Bronchial epithelial cell (primary cell): Measurements from ENCODE around the gene COASY. TPM values are rescaled to one million over a fixed set of nuclear protein-coding genes. Genes with fewer than 3 reads are reported as not detected.
"Not testable (repeated sequence)": the region's sequence is repeated elsewhere in the genome, so short reads cannot be mapped to it uniquely, and the experiment has no call there.

Experiments
- DNase-seq: peaks from one replicate; pipeline ENCODE4 v3.0.0-alpha.2; 2010; ENCODE audit warnings: low read depth
- FAIRE-seq: peaks from 2 replicates; lab custom pipeline; 2011; peaks lifted over from hg19 to GRCh38; lab: Jason Lieb, UNC
- H3K27me3 ChIP-seq: 2 replicates; pipeline ENCODE4 v1.5.1; 2011; ENCODE audit warnings: low read length; ENCODE audit not compliant: control insufficient read depth, insufficient read depth
- H3K36me3 ChIP-seq: 2 replicates; pipeline ENCODE4 v1.5.1; 2011; ENCODE audit warnings: low read length; ENCODE audit not compliant: control insufficient read depth, insufficient read depth
- H3K4me3 ChIP-seq: 2 replicates; pipeline ENCODE4 v1.5.1; 2011; ENCODE audit warnings: mild to moderate bottlenecking, low read depth, low read length, control low read depth
- total RNA-seq: library from RNA; depleted of rRNA; stranded (reverse); fragments of >200 nt; gene quantifications from 2 replicates; pipeline ENCODE4 v1.2.1, GENCODE V29; 2014
- TF ChIP-seq, protein P1 (sequence below): IDR thresholded peaks from 2 replicates; pipeline ENCODE4 v1.5.1; 2011; ENCODE audit warnings: mild to moderate bottlenecking, moderate library complexity, low read length, control low read depth, inconsistent platforms; ENCODE audit not compliant: insufficient read depth, severe bottlenecking

The COASY gene
- total RNA-seq, 1 donor from 2014 or later = 9.0 TPM

DNA sequence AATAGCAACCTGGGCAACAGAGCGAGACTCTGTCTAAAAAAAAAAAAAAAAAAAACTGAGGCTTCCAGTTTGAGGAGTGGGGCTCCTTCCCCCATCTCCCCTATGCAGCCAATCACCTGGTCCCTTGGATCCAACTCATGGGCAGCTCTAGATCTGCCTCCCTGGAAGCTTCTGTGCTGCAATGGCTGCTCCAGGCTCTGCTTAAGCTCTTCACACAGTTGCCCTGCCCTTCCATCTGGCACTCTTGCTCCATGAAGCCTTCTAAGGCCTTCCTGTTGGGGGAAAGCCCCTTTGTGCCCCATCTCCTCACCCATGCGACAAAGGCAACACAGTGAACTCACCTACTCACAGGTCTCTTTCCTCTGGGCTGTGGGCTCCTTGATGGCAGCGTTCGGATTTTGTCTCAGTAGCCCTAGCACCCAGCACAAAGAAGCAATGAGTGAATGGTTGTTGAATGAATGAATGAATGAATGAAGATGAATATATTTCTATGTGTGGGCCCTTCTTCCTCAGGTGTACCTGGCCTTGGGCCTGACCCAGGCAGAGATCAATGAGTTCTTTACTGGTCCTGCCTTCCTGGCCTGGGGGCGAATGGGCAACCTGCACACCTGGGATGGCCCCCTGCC is 24.0 kb upstream of the COASY start:
- no peak for FAIRE-seq
- TF ChIP-seq, protein P1, sequence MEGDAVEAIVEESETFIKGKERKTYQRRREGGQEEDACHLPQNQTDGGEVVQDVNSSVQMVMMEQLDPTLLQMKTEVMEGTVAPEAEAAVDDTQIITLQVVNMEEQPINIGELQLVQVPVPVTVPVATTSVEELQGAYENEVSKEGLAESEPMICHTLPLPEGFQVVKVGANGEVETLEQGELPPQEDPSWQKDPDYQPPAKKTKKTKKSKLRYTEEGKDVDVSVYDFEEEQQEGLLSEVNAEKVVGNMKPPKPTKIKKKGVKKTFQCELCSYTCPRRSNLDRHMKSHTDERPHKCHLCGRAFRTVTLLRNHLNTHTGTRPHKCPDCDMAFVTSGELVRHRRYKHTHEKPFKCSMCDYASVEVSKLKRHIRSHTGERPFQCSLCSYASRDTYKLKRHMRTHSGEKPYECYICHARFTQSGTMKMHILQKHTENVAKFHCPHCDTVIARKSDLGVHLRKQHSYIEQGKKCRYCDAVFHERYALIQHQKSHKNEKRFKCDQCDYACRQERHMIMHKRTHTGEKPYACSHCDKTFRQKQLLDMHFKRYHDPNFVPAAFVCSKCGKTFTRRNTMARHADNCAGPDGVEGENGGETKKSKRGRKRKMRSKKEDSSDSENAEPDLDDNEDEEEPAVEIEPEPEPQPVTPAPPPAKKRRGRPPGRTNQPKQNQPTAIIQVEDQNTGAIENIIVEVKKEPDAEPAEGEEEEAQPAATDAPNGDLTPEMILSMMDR = no peak
- Histone ChIP-seq H3K36me3 (peaks cover 7% of the 10 kb centered on the region), H3K4me3 (no peak overlapping the region), H3K27me3 (no peaks in the 10 kb centered on the region)
- no peak for DNase-seq

DNA sequence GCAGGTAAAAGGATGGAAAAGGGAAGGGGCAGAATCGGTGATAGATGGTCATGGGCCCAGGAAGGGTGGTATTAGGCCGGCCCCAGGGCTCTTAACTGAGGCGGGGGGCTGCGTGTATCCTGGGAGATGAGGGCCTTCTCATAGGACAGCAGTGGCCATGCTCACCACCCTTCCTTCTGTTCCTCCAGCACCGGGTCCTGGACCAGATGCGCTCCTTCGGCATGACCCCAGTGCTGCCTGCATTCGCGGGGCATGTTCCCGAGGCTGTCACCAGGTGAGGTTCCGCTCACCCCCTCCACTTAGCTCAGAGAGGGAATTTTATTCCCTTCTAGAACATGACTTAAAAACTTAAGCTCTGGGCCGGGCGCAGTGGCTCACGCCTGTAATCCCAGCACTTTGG is 23.5 kb upstream of the COASY start:
- FAIRE-seq (no peak), DNase-seq (no peak)
- H3K4me3 ChIP-seq = no peak overlapping the region
- TF ChIP-seq, protein P1 = no peak
- H3K36me3 ChIP-seq = peaks cover 11% of the 10 kb centered on the region
- no peaks in the 10 kb centered on the region for H3K27me3 ChIP-seq

DNA sequence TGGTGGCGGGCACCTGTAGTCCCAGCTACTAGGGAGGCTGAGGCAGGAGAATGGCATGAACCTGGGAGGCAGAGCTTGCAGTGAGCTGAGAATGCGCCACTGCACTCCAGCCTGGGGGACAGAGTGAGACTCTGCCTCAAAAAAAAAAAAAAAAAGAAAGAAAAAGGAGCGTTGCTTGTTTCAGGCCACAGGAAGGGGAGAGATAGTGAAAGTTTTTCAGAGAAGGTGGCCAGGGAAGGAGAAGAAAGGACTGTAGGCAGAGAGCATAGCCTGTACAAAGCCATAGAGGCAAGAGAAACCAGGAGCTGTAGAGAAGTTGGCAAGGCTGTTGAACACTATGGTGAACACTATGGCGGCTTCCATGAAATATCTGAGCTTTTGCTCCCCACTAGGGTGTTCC is 21.4 kb upstream of the COASY start:
- H3K4me3 ChIP-seq, DNase-seq, FAIRE-seq, H3K27me3 ChIP-seq: not testable (repeated sequence)
- peaks cover 14% of the 10 kb centered on the region for H3K36me3 ChIP-seq

DNA sequence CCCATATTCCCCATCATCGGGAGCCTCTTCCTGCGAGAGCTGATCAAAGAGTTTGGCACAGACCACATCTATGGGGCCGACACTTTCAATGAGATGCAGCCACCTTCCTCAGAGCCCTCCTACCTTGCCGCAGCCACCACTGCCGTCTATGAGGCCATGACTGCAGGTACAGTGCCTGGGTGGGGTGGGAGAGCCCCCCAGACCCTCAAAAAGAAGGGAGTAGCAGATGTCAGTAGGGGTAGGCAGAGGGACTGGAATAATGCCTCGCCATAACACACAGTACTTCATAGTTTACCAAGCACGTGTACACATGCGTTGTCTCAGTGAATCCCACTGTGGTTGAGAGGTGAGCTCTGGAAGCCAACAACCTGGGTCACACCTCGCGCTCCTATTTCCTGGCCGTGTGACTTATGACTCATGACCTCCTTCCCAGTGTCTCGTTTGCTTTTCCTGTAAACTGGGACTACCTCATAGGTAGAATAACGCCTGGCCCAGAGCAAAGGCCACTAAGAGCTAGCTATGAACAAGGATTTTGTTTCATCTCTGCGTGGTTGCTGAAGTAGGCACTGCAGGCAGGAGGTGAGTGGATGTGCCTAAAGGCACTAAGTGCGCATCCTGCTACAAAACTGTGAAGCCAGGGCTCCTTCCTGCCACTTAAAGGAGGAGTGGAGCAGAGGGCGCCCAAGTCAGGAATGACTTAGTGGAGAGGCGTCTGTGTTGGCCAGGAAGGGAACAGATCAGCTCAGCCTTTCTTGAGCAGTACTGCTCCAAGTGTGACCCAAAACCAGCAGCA is 20.7 kb upstream of the COASY start:
- FAIRE-seq = no peak
- H3K27me3 ChIP-seq = no peaks in the 10 kb centered on the region
- H3K36me3 ChIP-seq = peaks cover 14% of the 10 kb centered on the region

DNA sequence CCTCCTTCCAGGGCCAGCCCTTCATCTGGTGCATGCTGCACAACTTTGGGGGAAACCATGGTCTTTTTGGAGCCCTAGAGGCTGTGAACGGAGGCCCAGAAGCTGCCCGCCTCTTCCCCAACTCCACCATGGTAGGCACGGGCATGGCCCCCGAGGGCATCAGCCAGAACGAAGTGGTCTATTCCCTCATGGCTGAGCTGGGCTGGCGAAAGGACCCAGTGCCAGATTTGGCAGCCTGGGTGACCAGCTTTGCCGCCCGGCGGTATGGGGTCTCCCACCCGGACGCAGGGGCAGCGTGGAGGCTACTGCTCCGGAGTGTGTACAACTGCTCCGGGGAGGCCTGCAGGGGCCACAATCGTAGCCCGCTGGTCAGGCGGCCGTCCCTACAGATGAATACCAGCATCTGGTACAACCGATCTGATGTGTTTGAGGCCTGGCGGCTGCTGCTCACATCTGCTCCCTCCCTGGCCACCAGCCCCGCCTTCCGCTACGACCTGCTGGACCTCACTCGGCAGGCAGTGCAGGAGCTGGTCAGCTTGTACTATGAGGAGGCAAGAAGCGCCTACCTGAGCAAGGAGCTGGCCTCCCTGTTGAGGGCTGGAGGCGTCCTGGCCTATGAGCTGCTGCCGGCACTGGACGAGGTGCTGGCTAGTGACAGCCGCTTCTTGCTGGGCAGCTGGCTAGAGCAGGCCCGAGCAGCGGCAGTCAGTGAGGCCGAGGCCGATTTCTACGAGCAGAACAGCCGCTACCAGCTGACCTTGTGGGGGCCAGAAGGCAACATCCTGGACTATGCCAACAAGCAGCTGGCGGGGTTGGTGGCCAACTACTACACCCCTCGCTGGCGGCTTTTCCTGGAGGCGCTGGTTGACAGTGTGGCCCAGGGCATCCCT is 18.5 kb upstream of the COASY start:
- Histone ChIP-seq H3K27me3 (no peaks in the 10 kb centered on the region), H3K36me3 (peaks cover 13% of the 10 kb centered on the region), H3K4me3 (no peak overlapping the region)
- FAIRE-seq (peak; percentile 55), DNase-seq (no peak)
- TF ChIP-seq, protein P1 = no peak

More for the DNA sequence above, 20.7 kb upstream of the COASY start:
- DNase-seq = peak; percentile 71
- TF ChIP-seq, protein P1 = no peak
- no peak overlapping the region for H3K4me3 ChIP-seq

DNA sequence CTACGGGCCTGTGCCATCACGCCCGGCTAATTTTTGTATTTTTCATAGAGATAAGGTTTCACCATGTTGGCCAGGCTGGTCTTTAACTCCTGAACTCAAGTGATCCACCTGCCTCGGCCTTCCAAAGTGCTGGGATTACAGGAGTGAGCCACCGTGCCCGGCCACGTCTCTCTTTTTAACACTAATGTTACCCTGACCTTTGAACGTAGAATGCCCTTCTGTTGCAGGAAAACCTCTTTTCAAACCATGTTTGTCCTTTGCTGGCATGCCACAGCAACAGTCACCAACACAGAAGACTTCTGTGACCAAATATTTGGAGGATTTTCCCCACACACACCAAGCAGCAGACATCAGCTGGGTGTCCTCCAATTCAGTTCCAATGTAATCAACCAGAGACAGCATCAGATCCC is 17.1 kb upstream of the COASY start:
- no peak for DNase-seq

DNA sequence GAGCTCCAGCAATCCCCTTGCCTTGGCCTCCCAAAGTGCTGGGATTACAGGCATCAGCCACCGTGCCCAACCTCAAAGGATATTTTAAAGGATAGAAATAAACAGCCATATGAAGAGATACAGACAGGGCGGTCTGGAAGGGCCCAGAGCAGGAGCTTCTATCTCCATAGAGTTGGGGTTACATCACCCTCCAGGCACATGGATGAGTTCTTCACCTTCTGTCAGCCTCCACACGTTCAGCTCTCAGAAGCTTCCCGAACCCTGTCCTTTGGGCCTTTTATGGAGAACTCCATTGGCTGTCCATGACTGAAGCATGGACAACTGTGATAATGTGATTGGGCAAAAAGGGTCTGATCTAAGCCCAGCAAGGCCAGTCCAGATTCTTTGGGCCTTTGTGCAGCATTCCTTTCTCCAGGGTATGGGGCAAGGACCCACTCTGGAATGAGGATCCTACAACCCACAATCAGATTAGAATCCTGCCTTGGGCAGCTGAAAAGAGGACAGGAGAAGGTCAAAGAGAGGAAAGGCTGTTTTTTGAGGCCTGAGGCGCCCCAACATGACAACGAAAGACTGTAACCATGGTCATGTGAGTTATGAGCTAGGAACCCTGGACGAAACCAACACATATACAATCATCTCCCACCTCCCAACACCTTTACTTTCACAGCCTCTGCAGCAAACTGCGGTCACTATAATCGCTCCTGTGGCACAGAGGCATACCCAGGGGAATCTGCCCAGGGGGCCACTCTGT is 16.0 kb upstream of the COASY start:
- DNase-seq = not testable (repeated sequence)

More for the DNA sequence above, 17.1 kb upstream of the COASY start:
- H3K4me3 ChIP-seq = no peak overlapping the region
- H3K27me3 ChIP-seq = no peaks in the 10 kb centered on the region
- peaks cover 13% of the 10 kb centered on the region for H3K36me3 ChIP-seq
- FAIRE-seq = no peak
- TF ChIP-seq, protein P1 = no peak

More for the DNA sequence above, 16.0 kb upstream of the COASY start:
- FAIRE-seq = peak; percentile 99
- peaks cover 13% of the 10 kb centered on the region for H3K36me3 ChIP-seq
- H3K4me3 ChIP-seq, H3K27me3 ChIP-seq: not testable (repeated sequence)
